NCI-H345 treated with DMSO at 0.1 percent for 48 hours (cell line): ENCODE measurements around the gene ZFR2.
"Not testable (repeated sequence)": the region's sequence is repeated elsewhere in the genome, so short reads cannot be mapped to it uniquely, and the experiment has no call there.

Source experiments
- DNase-seq: peaks from one replicate; lab custom pipeline; 2025; ENCODE audit not compliant: unreplicated experiment; lab: John Stamatoyannopoulos, UW

ZFR2 gene

DNA sequence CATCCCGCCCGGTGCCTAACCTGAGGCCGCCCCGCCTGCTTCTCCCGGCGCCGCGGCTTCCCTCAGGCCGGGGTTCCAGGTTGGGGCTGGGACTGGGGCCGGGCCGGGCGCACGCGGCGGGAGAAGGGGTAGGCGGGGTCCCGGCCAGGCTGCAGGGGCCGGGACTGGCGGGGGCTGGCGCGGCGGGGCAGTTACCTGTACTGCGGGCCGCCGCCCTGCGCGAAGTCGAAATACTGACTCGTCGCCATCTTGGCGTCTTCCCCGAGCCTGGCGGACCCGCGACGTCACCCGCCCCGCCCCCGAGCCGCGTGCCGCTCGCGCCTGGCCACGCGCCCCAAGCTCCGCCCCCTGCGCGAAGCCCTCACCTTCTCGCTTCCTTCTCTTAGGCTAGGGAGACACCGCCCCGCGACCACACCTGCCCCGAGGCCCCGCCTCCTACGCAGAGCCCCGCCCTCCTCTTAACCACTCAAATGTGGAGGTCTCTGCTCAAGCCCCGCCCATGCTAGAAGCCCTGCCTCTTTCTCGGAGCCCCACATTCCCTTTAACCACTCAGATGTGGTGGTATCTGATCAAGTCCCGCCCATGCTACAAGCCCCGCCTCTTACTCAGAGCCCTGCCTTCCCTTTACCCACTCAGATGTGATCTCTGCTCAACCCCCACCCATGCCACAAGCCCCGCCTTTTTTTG, at the start of gene ZFR2:
TSS of gene ZFR2 (minus strand) at position 269 of the 687 bp plus-strand sequence. CDS start at position 248, 21 bp downstream.
- DNase-seq, result no peak

DNA sequence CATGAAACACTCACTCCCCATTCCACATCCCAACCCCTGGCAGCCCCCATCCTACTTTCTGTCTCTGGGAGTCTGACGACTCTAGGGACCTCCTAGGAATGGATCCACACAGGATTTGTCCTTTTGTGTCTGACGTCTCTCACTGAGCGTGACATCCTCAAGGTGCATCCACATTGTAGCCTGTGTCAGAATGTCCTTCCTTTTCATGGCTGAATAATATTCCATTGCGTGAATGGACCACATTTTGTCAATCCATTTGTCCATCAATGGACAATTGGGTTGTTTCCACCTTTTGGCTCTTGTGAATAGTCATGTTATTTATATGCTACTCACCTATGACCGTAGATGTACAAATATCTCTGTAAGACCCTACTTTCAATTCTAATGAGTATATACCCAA, 47.2 kb upstream of the ZFR2 start:
- DNase-seq, result no peak

- no peak for DNase-seq
Measured at GRCh38 chr19:3914199-3914598, 45.4 kb upstream of the ZFR2 start.

DNA sequence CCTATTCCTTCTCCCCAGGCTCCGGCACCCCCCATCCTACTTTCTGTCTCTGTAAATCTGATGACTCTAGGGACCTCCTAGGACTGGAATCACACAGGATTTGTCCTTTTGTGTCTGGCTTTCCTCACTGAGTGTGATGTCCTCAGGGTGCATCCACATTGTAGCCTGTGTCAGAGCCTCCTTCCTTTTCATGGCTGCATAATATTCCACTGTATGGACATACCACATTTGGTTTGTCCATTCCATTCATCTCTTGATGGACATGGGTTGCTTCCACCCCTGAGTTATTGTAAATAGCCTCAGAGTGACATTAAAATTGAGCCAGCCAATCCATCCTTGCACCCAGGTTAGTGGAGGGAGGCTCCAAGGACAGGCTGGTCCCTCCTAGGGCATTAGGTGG, 41.3 kb upstream of the ZFR2 start:
- DNase-seq, result no peak

DNA sequence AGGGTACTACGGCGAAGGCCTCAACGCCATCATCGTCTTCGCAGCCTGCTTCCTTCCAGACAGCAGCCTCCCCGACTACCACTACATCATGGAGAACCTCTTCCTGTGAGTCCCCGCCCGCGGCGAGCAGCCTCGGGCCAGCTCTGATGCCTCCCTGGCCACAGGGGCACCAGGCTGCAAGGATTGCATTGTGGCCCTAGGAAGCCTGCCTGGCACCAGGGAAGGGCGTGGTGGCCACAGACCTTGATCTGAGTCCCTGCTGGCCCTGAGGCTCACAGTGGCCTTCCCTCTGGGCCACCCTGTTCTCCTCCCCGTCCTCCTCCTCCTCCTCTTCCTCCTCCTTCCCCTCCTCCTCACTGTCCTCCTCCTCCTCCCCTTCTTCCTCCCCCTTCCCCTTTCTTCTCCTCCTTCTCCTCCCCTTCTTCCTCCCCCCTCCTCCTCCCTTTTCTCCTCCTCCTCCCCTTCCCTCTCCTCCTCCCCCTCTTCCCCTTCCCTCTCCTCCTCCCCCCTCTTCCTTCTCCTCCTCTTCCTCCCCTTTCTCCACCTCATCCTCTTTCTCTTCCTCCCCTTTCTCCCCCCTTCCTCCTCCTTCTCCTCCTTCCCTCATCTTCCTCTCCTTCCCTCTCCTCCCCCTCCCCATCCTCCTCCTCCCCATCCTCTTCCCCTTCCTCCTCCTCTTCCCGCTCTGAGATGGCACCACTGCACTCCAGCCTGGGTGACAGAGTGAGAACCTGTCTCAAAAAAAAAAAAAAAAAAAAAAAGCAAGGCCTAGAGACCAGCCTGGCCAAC, 39.6 kb upstream of the ZFR2 start:
- DNase-seq, result no peak

- no peak for DNase-seq
Measured at GRCh38 chr19:3907626-3908265, 38.9 kb upstream of the ZFR2 start.

DNA sequence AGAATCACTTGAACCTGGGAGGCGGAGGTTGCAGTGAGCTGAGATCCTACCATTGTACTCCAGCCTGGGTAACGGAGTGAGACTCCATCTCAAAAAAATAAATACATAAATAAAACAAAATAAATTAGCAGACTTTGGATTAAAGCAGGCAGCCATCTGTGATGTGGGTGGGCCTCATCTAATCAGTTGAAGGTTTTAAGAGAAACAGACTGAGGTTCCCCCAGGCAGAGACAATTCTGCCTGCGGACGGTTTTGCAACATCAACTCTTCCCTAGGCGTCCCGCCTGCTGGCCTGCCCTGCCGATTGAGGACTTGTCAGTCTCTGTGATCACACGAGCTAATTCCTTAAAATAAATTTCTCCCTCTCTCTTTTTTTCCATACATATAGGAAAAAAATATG, 35.4 kb upstream of the ZFR2 start:
- DNase-seq, result no peak

DNA sequence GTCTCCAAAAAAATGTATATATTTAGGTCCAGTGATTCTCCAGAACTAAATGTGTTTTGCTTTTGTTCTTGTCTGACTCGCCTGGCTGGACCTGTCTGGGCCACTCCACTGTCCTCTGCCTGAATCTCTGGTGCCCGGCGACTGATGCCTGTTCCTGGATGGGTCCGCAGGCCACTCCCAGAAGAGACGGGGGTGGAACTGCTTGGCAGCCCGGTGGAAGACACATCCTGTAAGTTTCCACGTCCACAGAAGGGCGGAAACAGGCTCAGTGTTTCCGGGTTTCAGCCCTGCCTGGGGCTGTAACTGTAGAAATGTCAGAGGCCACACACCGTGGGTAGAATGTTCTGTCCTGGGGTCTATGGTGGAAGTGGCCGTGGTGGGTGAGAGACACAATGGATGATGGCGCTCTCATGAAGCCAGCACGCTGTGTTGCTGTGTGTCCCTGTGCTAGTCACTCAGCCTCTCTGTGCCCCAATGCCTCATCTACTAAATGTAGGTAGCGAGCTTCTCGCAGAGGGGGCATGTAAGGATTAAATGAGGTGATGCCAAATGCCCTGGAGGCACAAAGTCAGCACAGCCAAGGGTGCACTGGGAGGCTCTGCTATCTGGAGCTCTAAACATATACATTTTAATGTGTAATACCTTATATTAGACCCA, 33.6 kb upstream of the ZFR2 start:
- DNase-seq, result no peak

DNA sequence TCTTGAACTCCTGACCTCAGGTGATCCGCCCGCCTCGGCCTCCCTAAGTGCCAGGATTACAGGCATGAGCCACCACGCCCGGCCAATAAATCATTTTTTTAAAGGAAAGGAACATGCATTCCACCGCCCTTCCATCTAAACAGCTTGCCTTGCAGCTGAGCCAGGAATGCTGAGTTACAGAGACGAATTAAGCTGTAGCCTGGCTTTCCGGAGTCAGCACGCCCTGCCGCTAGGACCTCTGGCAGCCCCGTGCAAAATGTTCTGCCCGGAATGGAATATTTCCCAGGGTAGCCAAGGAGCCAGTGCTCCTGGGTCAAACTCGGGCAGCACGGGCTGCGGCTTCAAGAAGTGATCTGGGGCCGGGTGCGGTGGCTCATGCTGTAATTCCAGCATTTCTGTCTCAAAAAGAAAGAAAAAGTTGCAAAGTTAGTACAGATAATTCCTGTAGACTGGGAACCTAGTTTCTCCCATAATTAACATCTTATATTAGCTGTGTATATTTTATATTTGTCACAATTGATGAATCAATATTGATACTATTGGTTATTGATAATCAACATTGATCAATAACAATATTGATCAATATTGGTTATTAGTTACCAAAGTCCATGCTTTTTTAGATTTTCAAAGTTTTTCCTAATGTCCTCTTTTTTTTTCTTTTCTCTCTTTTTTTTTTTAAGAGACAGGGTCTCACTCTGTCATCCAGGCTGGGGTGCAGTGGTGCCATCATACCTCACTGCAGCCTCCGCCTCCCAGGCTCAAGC, 30.9 kb upstream of the ZFR2 start:
- DNase-seq, result no peak

DNA sequence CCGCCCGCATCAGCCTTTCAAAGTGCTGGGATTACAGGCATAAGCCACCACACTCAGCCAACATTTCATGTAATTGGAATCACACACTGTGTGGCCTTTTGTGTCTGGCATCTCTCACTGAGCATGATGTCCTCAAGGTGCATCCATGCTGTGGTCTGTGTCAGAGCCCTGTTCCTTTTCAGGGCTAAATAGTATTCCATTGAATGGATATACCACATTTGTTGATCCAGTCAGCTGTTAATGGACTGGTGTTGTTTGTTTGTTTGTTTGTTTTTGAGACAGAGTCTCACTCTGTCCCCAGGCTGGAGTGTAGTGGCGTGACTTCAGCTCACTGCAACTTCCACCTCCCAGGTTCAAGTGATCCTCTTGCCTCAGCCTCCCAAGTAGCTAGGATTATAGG, 29.6 kb upstream of the ZFR2 start:
- no peak for DNase-seq

DNA sequence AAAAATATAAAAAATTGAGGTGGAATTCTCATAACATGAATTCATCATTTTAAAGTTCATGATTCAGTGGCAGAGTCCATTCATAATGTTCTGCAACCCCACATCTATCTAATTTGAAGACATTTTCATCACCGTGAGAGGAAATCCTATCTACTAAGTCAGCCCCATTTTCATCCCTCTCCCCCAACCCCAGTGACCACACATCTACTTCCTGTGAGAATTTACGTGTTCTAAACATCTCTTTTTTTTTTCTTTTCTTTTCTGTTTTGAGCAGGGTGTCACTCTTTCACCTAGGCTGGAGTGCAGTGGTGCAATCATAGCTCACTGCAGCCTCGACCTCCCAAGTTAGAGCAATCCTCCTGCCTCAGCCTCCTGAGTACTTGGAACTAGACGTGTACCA, 29.1 kb upstream of the ZFR2 start:
- no peak for DNase-seq

- no peak for DNase-seq
Measured at GRCh38 chr19:3895788-3896187, 26.9 kb upstream of the ZFR2 start.

DNA sequence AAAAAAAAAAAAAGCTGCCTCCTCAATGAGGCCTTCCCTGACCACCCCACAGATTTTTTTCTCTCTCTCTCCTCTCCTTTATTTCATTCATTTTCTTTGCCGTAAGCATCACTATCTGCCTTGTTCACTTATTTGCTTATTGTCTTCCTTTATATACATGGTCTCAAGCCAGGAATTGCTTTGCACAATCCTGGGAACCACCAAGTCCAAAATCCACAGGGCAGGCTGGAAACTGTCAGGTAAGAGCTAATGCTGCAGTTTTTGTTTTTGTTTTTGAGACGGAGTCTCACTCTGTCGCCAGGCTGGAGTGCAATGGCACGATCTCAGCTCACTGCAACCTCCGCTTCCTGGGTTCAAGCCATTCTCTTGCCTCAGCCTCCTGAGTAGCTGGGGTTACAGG, 26.1 kb upstream of the ZFR2 start:
- not testable (repeated sequence) for DNase-seq

GRCh38 chr19:3893509-3894179, 24.8 kb upstream of the ZFR2 start:
- DNase-seq, result no peak

- no peak for DNase-seq
Measured at GRCh38 chr19:3890591-3890990, 21.8 kb upstream of the ZFR2 start.

DNA sequence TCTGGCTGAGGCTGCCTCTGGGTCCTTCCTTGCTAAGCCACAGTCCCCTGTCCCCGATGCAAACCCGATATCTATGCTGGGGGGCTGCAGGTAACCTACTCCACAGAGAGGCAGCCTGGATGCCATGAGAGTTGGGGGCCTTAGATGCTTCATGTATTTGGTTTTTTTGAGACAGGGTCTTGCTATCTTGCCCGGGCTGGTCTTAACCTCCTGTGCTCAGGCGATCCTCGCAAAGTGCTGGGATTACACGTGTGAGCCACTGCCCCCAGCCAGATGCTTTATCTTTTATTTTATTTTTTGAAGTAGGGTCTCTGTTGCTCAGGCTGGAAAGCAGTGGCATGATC, 13.2 kb upstream of the ZFR2 start:
- DNase-seq, result no peak

GRCh38 chr19:3881272-3882040, 12.6 kb upstream of the ZFR2 start:
- peak; percentile 43 for DNase-seq

- DNase-seq, result peak; percentile 79
Measured at GRCh38 chr19:3880471-3881271, 11.8 kb upstream of the ZFR2 start, which contains the start of gene ATCAY. TSS of gene ATCAY (plus strand) at chr19:3880685. CDS start at chr19:3885768, 5,083 bp downstream.

GRCh38 chr19:3879656-3880055, 10.8 kb upstream of the ZFR2 start:
- DNase-seq, result no peak
